GM12878 (cell line): ENCODE results near the gene CLEC17A. TPM values are rescaled to one million over a fixed set of nuclear protein-coding genes. Genes with fewer than 3 reads are reported as not detected.

Experiments
- E2F4 ChIP-seq: IDR thresholded peaks from 2 replicates; pipeline ENCODE4 v1.6.1; 2012; ENCODE audit warnings: low read depth, low read length, improper control_type of control experiment
- FOXK2 ChIP-seq: fragments of 450-650 bp; IDR thresholded peaks from 2 replicates; pipeline ENCODE4 v1.6.1; 2017; ENCODE audit warnings: mild to moderate bottlenecking, moderate library complexity
- MXI1 ChIP-seq: fragments of 150-350 bp; IDR thresholded peaks from 2 replicates; pipeline ENCODE4 v1.6.1; 2011; ENCODE audit warnings: low read depth, mild to moderate bottlenecking, inconsistent platforms, low read length, improper control_type of control experiment
- NFXL1 ChIP-seq: fragments of 450-650 bp; IDR thresholded peaks from 2 replicates; pipeline ENCODE4 v1.6.1; 2017; ENCODE audit warnings: antibody characterized with exemption, mild to moderate bottlenecking, borderline replicate concordance
- NFYA ChIP-seq: IDR thresholded peaks from 2 replicates; pipeline ENCODE4 v1.6.1; 2011; ENCODE audit warnings: low read depth, mild to moderate bottlenecking, low read length, improper control_type of control experiment, borderline replicate concordance
- POLR2AphosphoS5 ChIP-seq: IDR thresholded peaks from 2 replicates; pipeline ENCODE4 v1.6.1; 2011; ENCODE audit warnings: mild to moderate bottlenecking, low read length, inconsistent platforms
- SIN3A ChIP-seq: IDR thresholded peaks from 2 replicates; pipeline ENCODE4 v1.6.1; 2012; ENCODE audit warnings: low read depth, low read length, improper control_type of control experiment
- SMAD1 ChIP-seq: fragments of 450-650 bp; IDR thresholded peaks from 2 replicates; pipeline ENCODE4 v1.6.1; 2018; ENCODE audit warnings: mild to moderate bottlenecking, low read depth; ENCODE audit not compliant: partially characterized antibody
- TBL1XR1 ChIP-seq: IDR thresholded peaks from 2 replicates; pipeline ENCODE4 v1.6.1; 2012; ENCODE audit warnings: low read depth, low read length, improper control_type of control experiment
- ZBED1 ChIP-seq: IDR thresholded peaks from 2 replicates; pipeline ENCODE4 v1.6.1; 2016; ENCODE audit warnings: borderline replicate concordance
- ZBTB11 ChIP-seq: fragments of 450-650 bp; formaldehyde crosslinking; IDR thresholded peaks from 2 replicates; pipeline ENCODE4 v1.5.0; 2022; ENCODE audit warnings: mild to moderate bottlenecking, missing genetic modification characterization
- polyA plus RNA-seq, 11 experiments: library from polyadenylated mRNA; depleted of rRNA in 4 of 11; unstranded in 6 of 11; stranded (reverse) in 5 of 11; fragments of >200 nt; fragmentation: Nextera tagmentation in 4 of 11; fragmentation: Illumina TruSeq in 1 of 11; extraction: Ambion mirVana in 4 of 11; extraction: Trizol in 1 of 11; gene quantifications; 1 replicate in 1 of 11; 2 replicates in 10 of 11; pipeline versions ENCODE4 v1.2.1 to v1.2.3, GENCODE V29; 2011 to 2016; ENCODE audit warnings: inconsistent platforms in 2 of 11, missing spikeins in 2 of 11, low read depth in 1 of 11
- total RNA-seq, 4 experiments: library from RNA; depleted of rRNA in 3 of 4; stranded (reverse); fragments of >200 nt in 3 of 4; fragmentation: Illumina TruSeq in 1 of 4; extraction: Trizol in 1 of 4; gene quantifications; 2 replicates each; pipeline versions ENCODE4 v1.2.1 to v1.2.3, GENCODE V29; 2013 to 2021

The CLEC17A gene
- total and polyA plus RNA-seq, 10 of the 15 experiments (the other 5 are each of a cell fraction or from before 2014, with no cell fraction given): 12.9 to 131 (median 97.3) TPM

- TF ChIP-seq TBL1XR1: no peak
- no peak for TF ChIP-seq ZBED1
- no peak for TF ChIP-seq MXI1
- no peak for TF ChIP-seq POLR2AphosphoS5
- TF ChIP-seq FOXK2: no peak
- TF ChIP-seq ZBTB11 (CRISPR knock-in tag): no peak
- no peak for TF ChIP-seq SIN3A
- no peak for TF ChIP-seq NFXL1
- no peak for TF ChIP-seq E2F4
- no peak for TF ChIP-seq SMAD1
- no peak for TF ChIP-seq NFYA
Measured at GRCh38 chr19:14533450-14533849, 49.4 kb upstream of the CLEC17A start (continued).
